KMS-11 (cell line): ENCODE measurements around the gene CHERP.

Experiments used
- H2AFZ ChIP-seq: fragments of 200-600 bp; sonication (generic); 2 replicates; pipeline ENCODE4 v1.6.1; 2016; ENCODE audit warnings: antibody characterized with exemption, mixed run types, low read depth
- H3K27ac ChIP-seq: fragments of 200-600 bp; sonication (generic); 2 replicates; pipeline ENCODE4 v1.6.1; 2016; ENCODE audit warnings: mild to moderate bottlenecking, mixed run types
- H3K27me3 ChIP-seq: fragments of 200-600 bp; sonication (generic); 2 replicates; pipeline ENCODE4 v1.6.1; 2017; ENCODE audit warnings: mild to moderate bottlenecking, low read depth, mixed run types, moderate library complexity; ENCODE audit not compliant: insufficient read depth
- H3K36me3 ChIP-seq: fragments of 200-600 bp; sonication (generic); 2 replicates; pipeline ENCODE4 v1.6.1; 2017; ENCODE audit warnings: mild to moderate bottlenecking, mixed run types; ENCODE audit not compliant: insufficient read depth
- H3K4me1 ChIP-seq: fragments of 200-600 bp; sonication (generic); 2 replicates; pipeline ENCODE4 v1.6.1; 2016; ENCODE audit warnings: mild to moderate bottlenecking, low read depth, mixed run types; ENCODE audit not compliant: poor library complexity, severe bottlenecking
- H3K4me2 ChIP-seq: fragments of 200-600 bp; sonication (generic); 2 replicates; pipeline ENCODE4 v1.7.0; 2016; ENCODE audit warnings: mild to moderate bottlenecking, mixed run types
- H3K4me3 ChIP-seq: fragments of 200-600 bp; sonication (generic); IDR thresholded peaks from 2 replicates; pipeline ENCODE4 v1.6.1; 2017; ENCODE audit warnings: low read depth, low read length, mixed read lengths; ENCODE audit not compliant: insufficient read depth
- H3K79me2 ChIP-seq: fragments of 200-600 bp; sonication (generic); 2 replicates; pipeline ENCODE4 v1.6.1; 2016; ENCODE audit warnings: low read depth, mixed run types; ENCODE audit not compliant: insufficient read depth
- H3K9ac ChIP-seq: fragments of 200-600 bp; sonication (generic); 2 replicates; pipeline ENCODE4 v1.6.1; 2016; ENCODE audit warnings: mild to moderate bottlenecking, mixed run types
- H4K20me1 ChIP-seq: fragments of 200-600 bp; sonication (generic); 2 replicates; pipeline ENCODE4 v1.6.1; 2016; ENCODE audit warnings: mild to moderate bottlenecking, mixed run types; ENCODE audit not compliant: insufficient read depth
- CTCF ChIP-seq: fragments of 200-600 bp; sonication (generic); conservative IDR thresholded peaks from 2 replicates; pipeline ENCODE4 v1.6.1; 2017; ENCODE audit warnings: low read depth, mild to moderate bottlenecking, antibody characterized with exemption, low read length, moderate library complexity, mixed read lengths

The CHERP gene

GRCh38 chr19:16581971-16582343, 39.7 kb upstream of the CHERP start:
- Histone ChIP-seq H2AFZ (no peak overlapping the region), H3K4me3 (no peak overlapping the region), H3K27me3 (no peaks in the 10 kb centered on the region), H3K36me3 (no peaks in the 10 kb centered on the region; the same call in 1 of the 2 replicates), H3K79me2 (peaks cover 100% of the 10 kb centered on the region), H4K20me1 (0 out of 2 replicates have a peak, but pooled peaks cover 4% of the 10 kb centered on the region), H3K4me2 (no peak overlapping the region), H3K9ac (no peak overlapping the region), H3K4me1 (peaks cover 19% of the 10 kb centered on the region), H3K27ac (no peak overlapping the region)
- TF ChIP-seq CTCF, result no peak

- H4K20me1 ChIP-seq, result 0 out of 2 replicates have a peak, but pooled peaks cover 4% of the 10 kb centered on the region
- no peak for TF ChIP-seq CTCF
- no peak overlapping the region for H3K4me2 ChIP-seq
Observed at GRCh38 chr19:16581145-16581970, 39.1 kb upstream of the CHERP start.

GRCh38 chr19:16579381-16579780, 37.1 kb upstream of the CHERP start:
- H3K36me3 ChIP-seq, result no peaks in the 10 kb centered on the region; the same call in 1 of the 2 replicates
- no peak overlapping the region for H3K4me2 ChIP-seq
- H3K27me3 ChIP-seq, result no peaks in the 10 kb centered on the region
- no peak overlapping the region for H3K4me3 ChIP-seq
- no peak overlapping the region for H3K9ac ChIP-seq
- 0 out of 2 replicates have a peak, but pooled peaks cover 4% of the 10 kb centered on the region for H4K20me1 ChIP-seq
- peaks cover 87% of the 10 kb centered on the region for H3K79me2 ChIP-seq
- H2AFZ ChIP-seq, result no peak overlapping the region
- no peak for TF ChIP-seq CTCF
- H3K27ac ChIP-seq, result no peak overlapping the region
- H3K4me1 ChIP-seq, result peaks cover 23% of the 10 kb centered on the region

More at GRCh38 chr19:16581145-16581970, 39.1 kb upstream of the CHERP start:
- no peaks in the 10 kb centered on the region; the same call in 1 of the 2 replicates for H3K36me3 ChIP-seq
- peaks cover 95% of the 10 kb centered on the region for H3K79me2 ChIP-seq
- peaks cover 19% of the 10 kb centered on the region for H3K4me1 ChIP-seq
- no peak overlapping the region for H3K27ac ChIP-seq
- H3K9ac ChIP-seq, result no peak overlapping the region
- no peak overlapping the region for H2AFZ ChIP-seq
- no peak overlapping the region for H3K4me3 ChIP-seq
- H3K27me3 ChIP-seq, result no peaks in the 10 kb centered on the region

GRCh38 chr19:16577531-16577985, 35.3 kb upstream of the CHERP start:
- Histone ChIP-seq H3K27ac (no peak overlapping the region), H4K20me1 (0 out of 2 replicates have a peak, but pooled peaks cover 4% of the 10 kb centered on the region), H3K36me3 (no peaks in the 10 kb centered on the region; the same call in 1 of the 2 replicates), H3K27me3 (no peaks in the 10 kb centered on the region), H3K4me2 (no peak overlapping the region), H3K9ac (no peak overlapping the region), H2AFZ (no peak overlapping the region), H3K4me3 (no peak overlapping the region), H3K79me2 (peaks cover 87% of the 10 kb centered on the region), H3K4me1 (peaks cover 18% of the 10 kb centered on the region)
- TF ChIP-seq CTCF, result no peak
